Measurements from ENCODE around the gene FRAS1. TPM values are rescaled to one million over a fixed set of nuclear protein-coding genes. Genes with fewer than 3 reads are reported as not detected.

FRAS1 gene
- total and polyA plus RNA-seq, 9 donors: 0.16 to 5.3 (median 1.4) TPM

GRCh38 chr4:78517050-78517652, 460.0 kb downstream of the FRAS1 start:
- no peak overlapping the region for H3K4me3 ChIP-seq
- intact Hi-C loops (cut with DNase I): loop anchor here in 1 of 4 donors (10.0 kb wide), 1 partner anchor 552 kb away; no protein-coding TSS in a partner anchor
- no peak for TF ChIP-seq EP300 (IDR thresholded peaks at IDR 0.05)
- peak in 1 of 3 donors; percentile 15 for TF ChIP-seq CTCF (IDR thresholded peaks at IDR 0.05)
- no peak for TF ChIP-seq POLR2A (IDR thresholded peaks at IDR 0.05)
- WGBS, 3 donors: 14 to 24% (median 17%) methylated on average over 3 of the region's 3 CpGs
- H3K27ac ChIP-seq: no peak overlapping the region
- H3K9me3 ChIP-seq: no peaks in the 10 kb centered on the region
- no peaks in the 10 kb centered on the region for H3K36me3 ChIP-seq
- no peak for DNase-seq
- H3K4me1 ChIP-seq (ENCODE audit: insufficient read depth): no peaks in the 10 kb centered on the region
- no peaks in the 10 kb centered on the region for H3K27me3 ChIP-seq

DNA sequence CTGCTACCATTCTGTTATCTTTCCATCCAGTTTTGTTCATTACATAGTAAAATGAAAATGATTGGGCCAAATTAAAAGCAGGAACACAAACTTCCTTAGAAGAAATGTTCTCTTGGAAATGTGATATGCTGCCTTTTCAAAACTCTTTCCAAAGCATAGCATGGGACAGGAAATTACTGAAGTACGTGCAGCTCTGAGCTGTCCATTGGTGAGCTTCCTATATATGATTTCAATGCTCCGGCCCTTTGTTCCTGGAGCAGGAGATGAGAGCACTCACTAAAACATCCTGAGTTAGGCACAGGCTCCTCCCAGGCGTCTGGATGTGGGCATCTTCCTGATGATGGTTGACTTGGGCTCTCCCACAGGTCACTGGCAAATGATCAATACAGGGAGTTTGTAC, 461.4 kb downstream of the FRAS1 start:
- no peak for TF ChIP-seq EP300 (IDR thresholded peaks at IDR 0.05)
- TF ChIP-seq POLR2A (IDR thresholded peaks at IDR 0.05): no peak
- TF ChIP-seq CTCF (IDR thresholded peaks at IDR 0.05): no peak
- Histone ChIP-seq H3K27ac (no peak overlapping the region), H3K36me3 (no peaks in the 10 kb centered on the region), H3K4me3 (no peak overlapping the region), H3K9me3 (no peaks in the 10 kb centered on the region), H3K27me3 (no peaks in the 10 kb centered on the region), H3K4me1 (ENCODE audit: insufficient read depth) (no peaks in the 10 kb centered on the region)
- 62 to 68% (median 65%) methylated on average over 3 of the region's 3 CpGs for WGBS, 3 donors
- no peak for DNase-seq
- intact Hi-C loops (cut with DNase I): loop anchor here in 1 of 4 donors (10.0 kb wide), 1 partner anchor 554 kb away; no protein-coding TSS in a partner anchor

DNA sequence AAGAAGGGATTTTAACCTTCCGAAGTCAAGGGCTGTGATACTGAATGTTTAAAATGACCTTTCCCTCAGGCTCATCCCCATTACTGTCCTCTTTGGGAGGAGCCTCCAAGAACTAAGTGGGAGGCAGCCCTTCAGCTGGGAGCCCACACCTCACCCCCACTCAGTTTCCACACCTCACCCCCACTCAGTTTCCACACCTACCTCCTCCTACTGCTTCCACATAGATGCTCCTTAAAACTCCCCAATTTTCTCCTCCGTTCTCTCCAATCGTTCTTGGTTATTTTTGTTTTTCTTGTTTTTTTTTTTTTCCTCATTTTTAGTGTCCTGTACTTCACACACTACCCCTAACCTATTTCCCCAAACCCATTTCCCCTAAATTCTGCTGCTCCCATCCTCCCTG, 462.8 kb downstream of the FRAS1 start:
- intact Hi-C loops (cut with DNase I): loop anchor here in 1 of 4 donors (10.0 kb wide), 1 partner anchor 555 kb away; no protein-coding TSS in a partner anchor
- WGBS, 3 donors: 72 to 86% (median 80%) methylated on average over 3 of the region's 3 CpGs

DNA sequence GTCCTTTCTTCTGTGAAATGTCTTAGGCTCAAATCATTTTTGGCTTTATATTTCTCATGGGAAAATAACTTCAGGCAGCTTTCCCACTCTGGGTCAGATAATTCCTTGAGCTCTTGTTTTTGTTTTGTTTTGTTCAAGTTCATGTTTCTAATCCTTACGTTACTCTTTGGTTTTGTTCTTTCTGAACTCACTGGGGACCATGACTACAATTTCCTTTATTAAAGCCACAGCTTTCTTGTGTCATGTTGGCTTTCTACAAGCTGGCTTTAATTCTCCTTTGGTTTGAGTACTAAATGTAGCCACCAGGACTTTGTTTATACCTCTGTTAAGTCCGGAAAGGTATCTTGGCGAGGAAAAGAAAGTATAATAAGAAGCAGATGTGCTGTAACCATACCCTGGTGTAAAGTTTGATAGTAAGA, 463.7 kb downstream of the FRAS1 start:
- no peaks in the 10 kb centered on the region for H3K27me3 ChIP-seq
- no peaks in the 10 kb centered on the region for H3K36me3 ChIP-seq
- H3K9me3 ChIP-seq: no peaks in the 10 kb centered on the region
- intact Hi-C loops (cut with DNase I): no loop called here
- 12 to 19% (median 15%) methylated on average over 3 of the region's 3 CpGs for whole genome bisulfite sequencing, 3 donors
- H3K4me1 ChIP-seq (ENCODE audit: insufficient read depth): no peaks in the 10 kb centered on the region
- TF ChIP-seq POLR2A (IDR thresholded peaks at IDR 0.05) (no peak), EP300 (IDR thresholded peaks at IDR 0.05) (no peak), CTCF (IDR thresholded peaks at IDR 0.05) (no peak)
- DNase-seq: no peak
- no peak overlapping the region for H3K4me3 ChIP-seq
- H3K27ac ChIP-seq: no peak overlapping the region

More for the DNA sequence above, 462.8 kb downstream of the FRAS1 start:
- no peaks in the 10 kb centered on the region for H3K9me3 ChIP-seq
- H3K27me3 ChIP-seq: no peaks in the 10 kb centered on the region
- no peaks in the 10 kb centered on the region for H3K4me1 ChIP-seq (ENCODE audit: insufficient read depth)
- no peaks in the 10 kb centered on the region for H3K36me3 ChIP-seq
- no peak for DNase-seq
- no peak overlapping the region for H3K27ac ChIP-seq
- TF ChIP-seq CTCF (IDR thresholded peaks at IDR 0.05): no peak
- H3K4me3 ChIP-seq: no peak overlapping the region

All from ovary (tissue), 9 donors.